T-cell (primary cell): ENCODE results near the gene PTGER4. TPM values are rescaled to one million over a fixed set of nuclear protein-coding genes. Genes with fewer than 3 reads are reported as not detected.
"Not testable (repeated sequence)": the region's sequence is repeated elsewhere in the genome, so short reads cannot be mapped to it uniquely, and the experiment has no call there.

ENCODE experiments used
- ATAC-seq, 4 experiments: fragments of 200-7000 bp in 3 of 4; fragments of 150-1000 bp in 1 of 4; cut with Tn5 transposase; replicated peaks in 1 of 4; 1 replicate in 3 of 4; 2 replicates in 1 of 4; pipeline ENCODE4 v1.10.0; 2021; ENCODE audit warnings: moderate library complexity in 3 of 4, mild to moderate bottlenecking in 2 of 4, moderate number of reproducible peaks in 1 of 4
- CTCF ChIA-PET, 2 donors: fragments of 300-600 bp; sonication (Branson Sonifier 250); formaldehyde crosslinking; loops; one replicate each; lab custom pipeline; 2022; ENCODE audit warnings: antibody characterized with exemption in 2 of 2; lab: Charles Lee
- POLR2A ChIA-PET, 2 donors: fragments of 300-600 bp; sonication (Branson Sonifier 250); formaldehyde crosslinking; loops; one replicate each; lab custom pipeline; 2022; ENCODE audit warnings: antibody characterized with exemption in 2 of 2; lab: Charles Lee
- DNase-seq, 35 experiments: peaks; one replicate each; pipeline versions ENCODE4 v3.0.0 to v3.0.0-alpha.2; 2013 to 2023
- H3K27ac ChIP-seq: one replicate; pipeline ENCODE4 v1.5.1; 2013; ENCODE audit warnings: low read length
- H3K27me3 ChIP-seq, 2 experiments: replicated peaks in 1 of 2; 1 replicate in 1 of 2; 2 replicates in 1 of 2; pipeline versions ENCODE4 v1.6.1 to v1.7.0; 2013; ENCODE audit warnings: low read length in 1 of 2, mixed read lengths in 1 of 2; ENCODE audit not compliant: control insufficient read depth in 2 of 2, insufficient read depth in 2 of 2; ENCODE audit errors: extremely low read depth in 1 of 2
- H3K36me3 ChIP-seq, 2 donors: 1 replicate in 1 of 2; 2 replicates in 1 of 2; pipeline versions ENCODE4 v1.6.1 to v1.7.0; 2013; ENCODE audit warnings: low read length in 1 of 2; ENCODE audit not compliant: control insufficient read depth in 2 of 2, insufficient read depth in 1 of 2; ENCODE audit errors: extremely low read depth in 1 of 2
- H3K4me1 ChIP-seq, 2 experiments: 1 replicate in 1 of 2; 2 replicates in 1 of 2; pipeline versions ENCODE4 v1.6.1 to v1.7.0; 2013; ENCODE audit warnings: low read length in 2 of 2, mixed read lengths in 1 of 2; ENCODE audit not compliant: insufficient read depth in 2 of 2, control insufficient read depth in 1 of 2; ENCODE audit errors: extremely low read depth in 1 of 2
- H3K4me3 ChIP-seq, 2 donors: 1 replicate in 1 of 2; 2 replicates in 1 of 2; pipeline versions ENCODE4 v1.5.1 to v1.7.0; 2013; ENCODE audit warnings: mild to moderate bottlenecking in 2 of 2, low read length in 1 of 2, moderate library complexity in 1 of 2; ENCODE audit not compliant: control insufficient read depth in 1 of 2; ENCODE audit errors: extremely low read depth in 1 of 2
- H3K9me3 ChIP-seq: 2 replicates; pipeline ENCODE4 v1.7.0; 2013
- H3K27ac Mint-ChIP-seq, 2 donors: one replicate each; pipeline ENCODE4 v1.8.0; 2020 to 2021; ENCODE audit warnings: mild to moderate bottlenecking in 2 of 2, mixed read lengths in 2 of 2
- H3K27me3 Mint-ChIP-seq, 2 donors: one replicate each; pipeline ENCODE4 v1.8.0; 2021 to 2022; ENCODE audit warnings: mixed read lengths in 2 of 2
- H3K36me3 Mint-ChIP-seq: one replicate; pipeline ENCODE4 v1.8.0; 2021; ENCODE audit warnings: mixed read lengths
- H3K4me1 Mint-ChIP-seq, 3 donors: one replicate each; pipeline ENCODE4 v1.8.0; 2020 to 2022; ENCODE audit warnings: mixed read lengths in 3 of 3, mild to moderate bottlenecking in 1 of 3
- H3K4me3 Mint-ChIP-seq, 3 donors: one replicate each; pipeline ENCODE4 v1.8.0; 2020 to 2022; ENCODE audit warnings: mild to moderate bottlenecking in 3 of 3, mixed read lengths in 3 of 3, moderate library complexity in 3 of 3
- H3K9me3 Mint-ChIP-seq, 3 donors: one replicate each; pipeline ENCODE4 v1.8.0; 2020 to 2022; ENCODE audit warnings: mixed read lengths in 3 of 3
- WGBS: methylation state at CpG from one replicate; pipeline ENCODE4 v1.1.5; 2013; ENCODE audit warnings: missing lambda C conversion rate; ENCODE audit not compliant: insufficient coverage; 5-methylcytosine and 5-hydroxymethylcytosine counted together
- total RNA-seq, 35 experiments: library from RNA in 6 of 35; stranded (reverse) in 6 of 35; fragments of 120-200 nt in 1 of 35; gene quantifications; one replicate each; pipeline versions ENCODE4 v1.2.1 to v1.2.4 and lab custom pipeline; 2013 to 2026

The PTGER4 gene
- total RNA-seq, 5 donors from 2014 or later (not counting 1 experiment from before 2014, with no cell fraction given): 51.3 to 421 (median 57.3) TPM

DNA sequence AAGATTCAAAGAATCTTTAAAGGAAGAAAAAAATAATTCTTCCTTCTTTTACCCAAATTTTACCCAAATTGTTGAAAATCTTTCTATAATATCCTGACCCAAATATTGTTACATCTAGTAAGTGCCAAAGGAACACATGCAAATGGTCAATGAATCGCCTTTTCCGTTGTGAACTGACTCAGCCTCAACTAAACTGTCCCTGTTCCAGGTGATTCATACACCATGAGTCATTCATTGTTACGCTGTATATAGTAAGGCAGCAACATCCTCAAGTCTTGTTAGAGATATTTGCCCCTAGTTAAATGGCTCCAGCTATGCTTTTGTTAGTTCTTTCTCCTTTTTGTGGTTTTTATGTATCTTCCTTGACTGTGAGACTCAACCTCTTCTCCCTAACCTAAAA lies 9.7 kb downstream of the PTGER4 start:
- DNase-seq (peak in 1 of 35 experiments; percentile 50), ATAC-seq (peak in 3 of 4 experiments; percentile 58 to 80 (median 72))
- peaks cover 72 to 80% (median 76%) of the 10 kb centered on the region in 3 donors for H3K4me1 Mint-ChIP-seq
- peak overlapping the region; percentile 81 to 92 for H3K27ac Mint-ChIP-seq
- CTCF ChIA-PET: interaction anchor here (0.6 to 2.0 kb wide), 15 partner anchors 19 to 945 kb away, joined by 3 to 14 read pairs (median 3); no protein-coding TSS in a partner anchor
- Histone ChIP-seq H3K36me3 (peaks cover 6 to 66% of the 10 kb centered on the region in 2 donors), H3K9me3 (no peaks in the 10 kb centered on the region), H3K4me1 (peaks cover 36 to 43% of the 10 kb centered on the region in 2 experiments), H3K4me3 (no peak overlapping the region), H3K27me3 (no peaks in the 10 kb centered on the region), H3K27ac (no peak overlapping the region)
- peaks cover 49% of the 10 kb centered on the region for H3K36me3 Mint-ChIP-seq
- peak overlapping the region in 2 of 3 donors; percentile 2 to 59 for H3K4me3 Mint-ChIP-seq
- no peaks in the 10 kb centered on the region for H3K27me3 Mint-ChIP-seq
- H3K9me3 Mint-ChIP-seq: no peaks in the 10 kb centered on the region
- WGBS: 7% methylated on average over 2 of the region's 3 CpGs
- POLR2A ChIA-PET: interaction anchor here in 1 of 2 donors (0.6 to 0.8 kb wide), 3 partner anchors 35 to 282 kb away, joined by 3 to 10 read pairs (median 3); no protein-coding TSS in a partner anchor

DNA sequence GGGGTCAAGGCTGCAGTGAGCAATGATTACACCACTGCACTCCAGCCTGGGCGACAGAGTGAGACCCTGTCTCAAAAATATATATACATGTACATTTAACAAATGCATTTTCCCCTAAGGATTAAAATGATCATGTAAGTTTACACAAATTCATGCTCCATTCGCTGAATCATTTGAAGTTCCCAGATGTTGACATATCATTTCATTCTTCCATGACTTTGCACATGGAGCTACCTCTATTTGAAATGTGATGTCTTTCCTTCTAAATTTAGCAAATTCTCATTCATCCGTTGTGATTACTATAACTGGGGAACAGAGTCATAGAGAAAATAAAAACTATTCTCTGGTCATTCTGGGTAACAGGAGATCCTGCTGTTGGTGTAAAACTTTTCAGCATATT lies 10.6 kb downstream of the PTGER4 start:
- no peak overlapping the region for H3K27ac ChIP-seq
- DNase-seq (no peak), ATAC-seq (no peak)
- no peaks in the 10 kb centered on the region for H3K27me3 Mint-ChIP-seq
- peaks cover 6 to 66% of the 10 kb centered on the region in 2 donors for H3K36me3 ChIP-seq
- H3K36me3 Mint-ChIP-seq: peaks cover 54% of the 10 kb centered on the region
- ChIA-PET POLR2A (interaction anchor here (0.6 to 1.6 kb wide), 5 partner anchors 10 to 745 kb away, joined by 3 to 5 read pairs (median 3); partner anchors contain the start of gene PTGER4 (in 1 of the 2)), CTCF (interaction anchor here (0.6 to 1.2 kb wide), 5 partner anchors 109 to 741 kb away, joined by 3 to 5 read pairs (median 4); no protein-coding TSS in a partner anchor)
- WGBS: no CpG with 5 or more reads among the region's 3 CpGs
- peaks cover 29 to 43% of the 10 kb centered on the region in 2 experiments for H3K4me1 ChIP-seq
- no peaks in the 10 kb centered on the region for H3K9me3 ChIP-seq
- H3K4me1 Mint-ChIP-seq: peaks cover 67 to 77% (median 70%) of the 10 kb centered on the region in 3 donors
- no peak overlapping the region for H3K4me3 ChIP-seq
- H3K27ac Mint-ChIP-seq: peak overlapping the region; percentile 66 to 73
- H3K9me3 Mint-ChIP-seq: no peaks in the 10 kb centered on the region
- H3K27me3 ChIP-seq: no peaks in the 10 kb centered on the region
- peak overlapping the region in 2 of 3 donors; percentile 31 to 44 for H3K4me3 Mint-ChIP-seq

DNA sequence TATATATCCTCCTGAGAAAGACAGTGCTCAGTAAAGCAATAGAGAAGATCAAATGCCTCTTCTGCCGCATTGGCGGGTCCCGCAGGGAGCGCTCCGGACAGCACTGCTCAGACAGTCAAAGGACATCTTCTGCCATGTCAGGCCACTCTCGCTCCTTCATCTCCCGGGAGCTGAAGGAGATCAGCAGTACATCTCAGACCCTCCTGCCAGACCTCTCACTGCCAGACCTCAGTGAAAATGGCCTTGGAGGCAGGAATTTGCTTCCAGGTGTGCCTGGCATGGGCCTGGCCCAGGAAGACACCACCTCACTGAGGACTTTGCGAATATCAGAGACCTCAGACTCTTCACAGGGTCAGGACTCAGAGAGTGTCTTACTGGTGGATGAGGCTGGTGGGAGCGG lies 12.2 kb downstream of the PTGER4 start:
- CTCF ChIA-PET: no interaction called here
- Histone ChIP-seq H3K27me3 (no peaks in the 10 kb centered on the region), H3K9me3 (no peaks in the 10 kb centered on the region), H3K27ac (no peak overlapping the region), H3K4me3 (no peak overlapping the region), H3K4me1 (peaks cover 19 to 37% of the 10 kb centered on the region in 2 experiments), H3K36me3 (peaks cover 6 to 67% of the 10 kb centered on the region in 2 donors)
- POLR2A ChIA-PET: interaction anchor here in 1 of 2 donors (0.6 to 0.7 kb wide), 2 partner anchors 60 to 328 kb away, joined by 3 read pairs; no protein-coding TSS in a partner anchor
- H3K9me3 Mint-ChIP-seq: no peaks in the 10 kb centered on the region
- H3K4me3 Mint-ChIP-seq: peak overlapping the region in 1 of 3 donors; percentile 24
- 97% methylated on average over 7 of the region's 9 CpGs for WGBS
- peak overlapping the region; percentile 13 to 16 for H3K27ac Mint-ChIP-seq
- H3K36me3 Mint-ChIP-seq: peaks cover 56% of the 10 kb centered on the region
- peak in 1 of 4 experiments; percentile 13 for ATAC-seq
- H3K27me3 Mint-ChIP-seq: no peaks in the 10 kb centered on the region
- DNase-seq: no peak
- H3K4me1 Mint-ChIP-seq: peaks cover 51 to 70% (median 56%) of the 10 kb centered on the region in 3 donors

DNA sequence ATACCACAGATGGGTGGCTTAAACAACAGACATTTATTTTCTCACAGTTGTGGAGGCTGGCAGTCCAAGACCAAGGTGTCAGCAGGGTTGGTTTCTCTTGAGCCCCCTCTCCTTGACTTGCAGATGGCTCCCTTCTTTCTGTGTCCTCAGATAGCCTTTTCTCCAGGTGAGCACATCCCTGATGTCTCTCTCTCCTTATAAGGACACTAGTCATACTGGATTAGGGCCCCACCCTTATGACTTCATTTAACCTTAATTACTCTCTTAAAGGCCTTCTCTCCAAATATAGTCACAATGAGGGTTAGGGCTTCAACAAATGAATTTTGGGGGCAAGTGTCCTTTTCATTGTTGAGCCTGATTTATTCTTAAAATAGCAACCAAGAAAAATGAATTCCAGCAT lies 14.7 kb downstream of the PTGER4 start:
- Histone ChIP-seq H3K36me3 (peaks cover 6 to 59% of the 10 kb centered on the region in 2 donors), H3K4me1 (peaks cover 4 to 21% of the 10 kb centered on the region in 2 experiments), H3K4me3 (no peak overlapping the region), H3K27ac (no peak overlapping the region), H3K27me3 (no peaks in the 10 kb centered on the region), H3K9me3 (no peaks in the 10 kb centered on the region)
- DNase-seq: no peak
- Mint-ChIP-seq H3K4me1 (peaks cover 27 to 48% (median 32%) of the 10 kb centered on the region in 3 donors), H3K27me3 (no peaks in the 10 kb centered on the region), H3K36me3 (peaks cover 56% of the 10 kb centered on the region), H3K27ac (no peak overlapping the region), H3K4me3 (peak overlapping the region in 1 of 3 donors; percentile 12), H3K9me3 (no peaks in the 10 kb centered on the region)
- CTCF ChIA-PET: no interaction called here
- POLR2A ChIA-PET: interaction anchor here (0.5 to 2.1 kb wide), 3 partner anchors 11 to 1123 kb away, joined by 3 to 10 read pairs (median 3); no protein-coding TSS in a partner anchor
- ATAC-seq: no peak

DNA sequence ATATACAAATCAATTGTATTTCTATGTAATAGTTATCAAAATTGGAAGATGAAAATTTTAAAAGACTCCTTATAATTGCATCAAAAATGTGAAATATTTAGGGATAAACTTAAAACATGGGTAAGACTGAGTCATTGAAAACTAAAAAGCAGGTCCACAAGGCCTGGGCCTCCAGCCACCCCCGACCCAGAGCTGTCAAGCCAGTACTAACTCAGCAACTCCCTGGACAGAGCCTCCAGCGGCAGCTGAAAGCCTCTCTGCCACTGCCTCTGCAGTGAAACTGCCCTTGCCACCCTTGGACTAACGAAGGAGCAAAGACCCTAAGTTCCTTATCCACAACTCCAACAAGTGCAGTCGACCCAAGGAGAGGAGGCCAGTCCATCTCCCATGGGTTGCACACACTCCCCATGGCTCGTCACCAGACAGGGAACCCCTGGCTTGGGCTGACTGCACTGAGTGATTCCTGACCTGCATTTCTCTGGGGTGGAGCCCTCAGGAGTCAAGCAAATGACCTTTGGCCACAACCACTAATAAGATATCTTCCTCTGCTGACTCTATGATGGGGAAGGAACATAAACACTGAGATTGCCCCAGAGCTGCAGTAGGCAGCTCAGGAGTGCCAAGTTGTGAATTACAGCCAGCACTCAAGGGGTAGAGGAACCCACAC lies 20.5 kb downstream of the PTGER4 start:
- peaks cover 81% of the 10 kb centered on the region for H3K36me3 Mint-ChIP-seq
- Histone ChIP-seq H3K27ac (no peak overlapping the region), H3K4me3 (no peak overlapping the region), H3K27me3 (no peaks in the 10 kb centered on the region), H3K9me3 (no peaks in the 10 kb centered on the region), H3K36me3 (peaks cover 0 to 24% of the 10 kb centered on the region in 2 donors), H3K4me1 (no peaks in the 10 kb centered on the region)
- ChIA-PET POLR2A (no interaction called here), CTCF (no interaction called here)
- DNase-seq (no peak), ATAC-seq (peak in 1 of 4 experiments; percentile 36)
- H3K4me3 Mint-ChIP-seq: no peak overlapping the region
- 81% methylated on average over 2 of the region's 5 CpGs for WGBS
- H3K9me3 Mint-ChIP-seq: peaks cover 27 to 42% (median 31%) of the 10 kb centered on the region in 3 donors
- no peaks in the 10 kb centered on the region for H3K27me3 Mint-ChIP-seq
- peaks cover 0 to 12% (median 4%) of the 10 kb centered on the region in 3 donors for H3K4me1 Mint-ChIP-seq
- H3K27ac Mint-ChIP-seq: no peak overlapping the region

DNA sequence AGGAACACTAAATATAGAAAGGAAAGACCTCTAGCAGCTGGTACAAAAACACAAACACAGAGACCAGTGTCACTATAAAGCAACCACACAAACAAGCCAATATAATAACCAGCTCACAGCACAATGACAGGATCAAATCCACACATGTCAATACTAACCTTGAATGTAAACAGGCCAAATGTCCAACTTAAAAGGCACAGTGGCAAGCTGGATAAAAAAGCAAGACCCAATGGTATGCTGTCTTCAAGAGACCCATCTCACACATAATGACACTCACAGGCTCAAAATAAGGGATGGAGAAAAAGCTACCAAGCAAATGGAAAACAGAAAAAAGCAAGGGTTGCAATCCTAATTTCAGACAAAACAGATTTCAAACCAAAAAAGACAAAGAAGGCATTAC lies 22.3 kb downstream of the PTGER4 start:
- H3K27me3 Mint-ChIP-seq, H3K9me3 ChIP-seq, H3K27me3 ChIP-seq, ATAC-seq, H3K27ac ChIP-seq, H3K27ac Mint-ChIP-seq, H3K4me3 Mint-ChIP-seq, H3K4me1 ChIP-seq, H3K4me1 Mint-ChIP-seq, H3K4me3 ChIP-seq, DNase-seq: not testable (repeated sequence)
- CTCF ChIA-PET: interaction anchor here in 1 of 2 donors (0.9 kb wide), 1 partner anchor 38 kb away, joined by 3 read pairs; no protein-coding TSS in a partner anchor
- H3K36me3 Mint-ChIP-seq: peaks cover 81% of the 10 kb centered on the region
- H3K9me3 Mint-ChIP-seq: peaks cover 27 to 53% (median 40%) of the 10 kb centered on the region in 3 donors
- POLR2A ChIA-PET: interaction anchor here in 1 of 2 donors (0.6 kb wide), 1 partner anchor 33 kb away, joined by 7 read pairs; no protein-coding TSS in a partner anchor
- peaks cover 0 to 12% of the 10 kb centered on the region in 2 donors for H3K36me3 ChIP-seq
